HepG2 (cell line): ENCODE results near the gene PSMA4. TPM values are rescaled to one million over a fixed set of nuclear protein-coding genes. Genes with fewer than 3 reads are reported as not detected.

Source experiments
- HMGXB3 ChIP-seq: sonication (generic); formaldehyde crosslinking; IDR thresholded peaks from 2 replicates; pipeline ENCODE4 v1.4.0; 2020; ENCODE audit warnings: missing genetic modification reagents, borderline replicate concordance
- HNRNPUL1 ChIP-seq: fragments of 200-400 bp; formaldehyde crosslinking; IDR thresholded peaks from 2 replicates; pipeline ENCODE4 v1.6.1; 2017; ENCODE audit warnings: low read depth, mild to moderate bottlenecking, low read length, moderate library complexity
- IKZF5 ChIP-seq: IDR thresholded peaks from 2 replicates; pipeline ENCODE4 v1.6.1; 2018; ENCODE audit warnings: missing genetic modification reagents, mild to moderate bottlenecking, missing compliant biosample characterization
- MTA3 ChIP-seq: sonication (generic); formaldehyde crosslinking; IDR thresholded peaks from 2 replicates; pipeline ENCODE4 v1.4.0; 2020; ENCODE audit warnings: missing genetic modification reagents
- PTBP1 ChIP-seq: fragments of 200-400 bp; formaldehyde crosslinking; IDR thresholded peaks from 2 replicates; pipeline ENCODE4 v1.6.1; 2018; ENCODE audit warnings: low read length, low read depth; ENCODE audit not compliant: poor library complexity, severe bottlenecking
- RAD51 ChIP-seq: fragments of 450-650 bp; IDR thresholded peaks from 2 replicates; pipeline ENCODE4 v1.6.1; 2016; ENCODE audit warnings: borderline replicate concordance
- SMC3 ChIP-seq: IDR thresholded peaks from 2 replicates; pipeline ENCODE4 v1.6.1; 2011; ENCODE audit warnings: low read length, improper control_type of control experiment
- TERF1 ChIP-seq: sonication (generic); formaldehyde crosslinking; IDR thresholded peaks from 2 replicates; pipeline ENCODE4 v1.8.0; 2022; ENCODE audit warnings: mild to moderate bottlenecking, missing genetic modification reagents, moderate library complexity
- polyA plus RNA-seq, 8 experiments: library from polyadenylated mRNA; depleted of rRNA in 3 of 8; stranded (reverse) in 7 of 8; unstranded in 1 of 8; fragments of >200 nt; fragmentation: Illumina TruSeq in 4 of 8; extraction: Trizol in 4 of 8; gene quantifications; 2 replicates each; pipeline versions ENCODE4 v1.2.1 to v1.2.3, GENCODE V29; 2011 to 2016; ENCODE audit warnings: low read depth in 4 of 8, missing spikeins in 1 of 8, mixed read lengths in 1 of 8; ENCODE audit not compliant: insufficient read depth in 1 of 8
- total RNA-seq, 5 experiments: library from RNA; depleted of rRNA; stranded (reverse); fragments of >200 nt; fragmentation: Illumina TruSeq; extraction: Trizol; gene quantifications; 2 replicates each; pipeline ENCODE4 v1.2.3, GENCODE V29; 2016; ENCODE audit warnings: low read depth in 1 of 5

PSMA4 gene
- total and polyA plus RNA-seq, 2 of the 13 experiments (the other 11 are each of a cell fraction or from before 2014, with no cell fraction given) = 202 to 404 TPM

GRCh38 chr15:78537266-78537905 lies 2.9 kb upstream of the PSMA4 start (continued):
- no peak for TF ChIP-seq HMGXB3 (CRISPR knock-in tag)
- TF ChIP-seq PTBP1 = no peak
- TF ChIP-seq MTA3 = no peak
- TF ChIP-seq RAD51 = no peak
- no peak for TF ChIP-seq HNRNPUL1
- no peak for TF ChIP-seq IKZF5 (CRISPR knock-in tag)
- TF ChIP-seq TERF1 (CRISPR knock-in tag) = no peak
- no peak for TF ChIP-seq SMC3
- TF ChIP-seq, all 625 proteins: peak for 0
